LHCN-M2 (cell line): ENCODE data around the gene C22orf15. TPM values are rescaled to one million over a fixed set of nuclear protein-coding genes. Genes with fewer than 3 reads are reported as not detected.
A peak's percentile ranks its signal among the peaks of the same experiment; 100 is the strongest.

Experiments
- DNase-seq: peaks from one replicate; pipeline ENCODE4 v3.0.0-alpha.2; 2012; ENCODE audit warnings: low read depth
- total RNA-seq: library from RNA; depleted of rRNA; stranded (reverse); fragments of >200 nt; gene quantifications from 2 replicates; pipeline ENCODE4 v1.2.3, GENCODE V29; 2014

Gene C22orf15
- total RNA-seq, 1 experiment from 2014 or later, result not detected

DNA sequence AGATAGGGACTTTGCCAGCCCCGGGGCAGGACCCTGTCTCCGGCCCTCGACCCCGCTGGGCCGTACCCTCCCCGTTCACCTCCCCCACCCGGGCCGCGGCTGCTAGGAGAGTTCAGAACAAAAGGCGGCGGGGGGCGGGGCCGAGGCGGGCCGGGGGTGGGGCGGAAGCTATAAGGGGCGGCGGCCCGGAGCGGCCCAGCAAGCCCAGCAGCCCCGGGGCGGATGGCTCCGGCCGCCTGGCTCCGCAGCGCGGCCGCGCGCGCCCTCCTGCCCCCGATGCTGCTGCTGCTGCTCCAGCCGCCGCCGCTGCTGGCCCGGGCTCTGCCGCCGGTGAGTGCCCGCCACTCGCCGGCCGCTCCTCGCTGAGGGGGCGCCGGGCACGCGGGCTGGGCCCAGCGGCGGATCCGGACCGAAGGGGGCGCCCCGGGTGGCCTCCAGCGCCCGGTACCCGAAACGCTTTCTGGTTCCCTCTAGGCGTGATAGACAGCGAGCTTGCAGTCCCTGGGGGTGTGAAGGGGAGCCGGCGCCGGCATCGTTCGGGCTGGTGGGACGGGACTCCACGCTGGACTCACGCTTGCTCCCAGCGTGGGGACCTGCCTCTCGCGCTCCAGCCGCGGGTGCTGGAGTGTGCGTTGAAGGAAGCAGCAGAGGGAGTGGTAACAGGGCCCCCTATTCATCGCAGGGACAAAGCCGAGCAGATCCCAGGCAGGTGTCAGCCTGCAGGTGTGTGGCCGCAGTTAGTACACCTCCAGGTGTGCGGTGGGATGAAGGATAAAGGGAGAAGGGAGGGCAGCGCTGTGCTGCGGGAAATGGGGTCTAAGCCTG lies 10.1 kb downstream of the C22orf15 start, which contains the start of gene MMP11:
Gene MMP11 (plus strand): TSS at position 201 of the 825 bp plus-strand sequence. CDS start 22 bp downstream, at position 223.
- peak; percentile 39 for DNase-seq

GRCh38 chr22:23773483-23774113 lies 10.8 kb downstream of the C22orf15 start:
- DNase-seq, result no peak

DNA sequence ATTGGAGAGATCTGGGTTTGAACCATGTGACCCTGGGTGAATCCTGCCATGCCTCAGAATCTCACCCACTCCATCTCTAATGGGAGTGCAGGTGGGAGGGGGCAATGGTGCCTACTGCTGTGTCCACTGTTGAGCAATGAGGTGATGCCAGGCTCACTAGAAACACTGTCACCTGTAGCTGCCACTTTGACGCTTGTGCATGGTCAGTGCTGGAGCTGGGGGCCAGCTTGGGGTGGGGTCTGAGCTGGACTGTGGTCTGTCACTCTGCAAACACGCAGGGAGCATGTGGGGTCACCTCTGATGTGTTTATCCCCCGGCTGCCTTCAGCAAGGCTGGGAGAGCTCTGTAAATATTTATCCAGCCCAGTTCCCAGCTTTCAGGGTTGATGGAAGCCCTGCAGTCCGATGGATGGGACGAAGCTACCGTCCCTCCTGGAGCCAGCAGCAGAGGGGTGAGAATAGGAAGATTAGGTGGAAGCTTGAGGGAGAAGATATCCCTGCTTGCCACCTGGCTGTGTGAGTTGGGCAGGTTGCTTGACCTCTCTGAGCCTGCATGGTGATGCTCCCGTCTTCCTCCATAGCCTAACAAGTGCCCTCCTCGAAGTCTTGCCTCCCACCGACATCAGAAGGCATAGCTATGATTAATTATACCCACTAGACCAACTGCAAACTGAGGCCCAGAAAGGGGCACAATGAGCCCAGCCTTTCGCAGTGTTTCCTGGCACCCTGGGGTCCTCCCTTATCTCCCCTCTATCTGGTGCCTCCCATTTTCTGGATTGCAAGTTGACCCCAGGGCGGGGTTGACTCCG lies 11.5 kb downstream of the C22orf15 start:
- DNase-seq, result no peak

GRCh38 chr22:23774922-23775436 lies 12.2 kb downstream of the C22orf15 start:
- peak; percentile 50 for DNase-seq

DNA sequence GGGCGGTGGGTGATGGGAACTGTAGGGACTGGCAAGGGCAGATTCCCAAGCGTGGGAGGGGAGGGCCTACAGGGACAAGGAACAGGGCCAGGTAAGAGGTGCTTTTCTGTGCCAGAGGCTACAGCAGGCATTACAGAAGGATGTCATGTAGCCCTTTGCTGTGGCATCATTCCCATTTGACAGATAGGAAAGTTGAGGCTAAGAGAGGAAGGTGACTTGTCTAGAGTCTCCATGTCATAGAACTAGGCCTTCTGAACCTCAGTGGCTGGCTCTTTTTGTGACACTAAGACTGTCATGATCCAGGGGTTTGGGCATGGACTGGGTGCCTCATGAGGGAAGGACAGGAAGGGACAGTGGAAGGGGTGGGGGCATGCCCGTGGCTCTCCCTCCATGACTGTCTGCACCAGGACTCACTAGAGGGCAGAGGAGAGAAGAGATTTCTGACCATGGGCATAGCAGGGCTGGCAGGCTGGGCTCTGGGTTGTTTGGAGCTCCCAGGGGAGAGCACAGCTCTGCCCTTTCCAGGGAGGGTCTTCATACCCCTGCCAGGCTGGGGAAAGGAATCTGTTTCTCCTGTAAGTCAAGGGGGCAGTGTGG lies 13.1 kb downstream of the C22orf15 start:
- DNase-seq, result no peak

- peak; percentile 29 for DNase-seq
These were observed 15.2 kb downstream of the C22orf15 start for GRCh38 chr22:23777776-23778576.

GRCh38 chr22:23778577-23778900 lies 15.7 kb downstream of the C22orf15 start:
- DNase-seq, result no peak

DNA sequence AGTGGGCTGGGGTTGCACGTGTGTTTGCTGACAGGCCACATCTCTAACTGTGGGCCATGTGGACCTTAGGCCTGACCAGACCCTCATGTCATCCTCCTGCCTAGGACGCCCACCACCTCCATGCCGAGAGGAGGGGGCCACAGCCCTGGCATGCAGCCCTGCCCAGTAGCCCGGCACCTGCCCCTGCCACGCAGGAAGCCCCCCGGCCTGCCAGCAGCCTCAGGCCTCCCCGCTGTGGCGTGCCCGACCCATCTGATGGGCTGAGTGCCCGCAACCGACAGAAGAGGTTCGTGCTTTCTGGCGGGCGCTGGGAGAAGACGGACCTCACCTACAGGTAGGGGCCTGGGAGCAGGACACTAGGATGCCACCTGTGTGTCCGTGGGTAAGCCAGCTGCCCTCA lies 16.3 kb downstream of the C22orf15 start:
- no peak for DNase-seq

- no peak for DNase-seq
These were observed 16.9 kb downstream of the C22orf15 start for GRCh38 chr22:23779731-23780130.

DNA sequence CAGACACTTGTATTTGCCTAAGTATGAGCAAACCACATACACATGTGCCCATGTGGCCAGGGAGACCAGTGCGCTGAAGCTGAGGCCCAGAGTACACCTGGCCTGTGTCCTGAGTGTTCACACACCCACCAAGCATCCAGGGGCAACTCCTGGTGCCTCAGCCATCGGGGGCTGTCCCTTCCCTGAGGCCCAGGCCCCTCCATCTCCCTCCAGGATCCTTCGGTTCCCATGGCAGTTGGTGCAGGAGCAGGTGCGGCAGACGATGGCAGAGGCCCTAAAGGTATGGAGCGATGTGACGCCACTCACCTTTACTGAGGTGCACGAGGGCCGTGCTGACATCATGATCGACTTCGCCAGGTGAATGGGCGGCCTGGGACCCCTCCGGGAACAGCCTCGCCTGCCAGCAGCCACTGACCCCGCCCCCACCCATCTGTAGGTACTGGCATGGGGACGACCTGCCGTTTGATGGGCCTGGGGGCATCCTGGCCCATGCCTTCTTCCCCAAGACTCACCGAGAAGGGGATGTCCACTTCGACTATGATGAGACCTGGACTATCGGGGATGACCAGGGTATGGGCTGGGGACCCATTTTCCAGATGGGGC lies 17.5 kb downstream of the C22orf15 start:
- DNase-seq, result no peak

DNA sequence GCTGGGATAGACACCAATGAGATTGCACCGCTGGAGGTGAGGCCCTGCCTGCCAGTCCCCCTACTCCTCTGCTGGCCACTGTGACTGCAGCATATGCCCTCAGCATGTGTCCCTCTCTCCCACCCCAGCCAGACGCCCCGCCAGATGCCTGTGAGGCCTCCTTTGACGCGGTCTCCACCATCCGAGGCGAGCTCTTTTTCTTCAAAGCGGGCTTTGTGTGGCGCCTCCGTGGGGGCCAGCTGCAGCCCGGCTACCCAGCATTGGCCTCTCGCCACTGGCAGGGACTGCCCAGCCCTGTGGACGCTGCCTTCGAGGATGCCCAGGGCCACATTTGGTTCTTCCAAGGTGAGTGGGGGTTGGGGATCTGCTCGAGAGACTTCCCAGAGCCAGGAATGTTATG lies 18.3 kb downstream of the C22orf15 start:
- no peak for DNase-seq

DNA sequence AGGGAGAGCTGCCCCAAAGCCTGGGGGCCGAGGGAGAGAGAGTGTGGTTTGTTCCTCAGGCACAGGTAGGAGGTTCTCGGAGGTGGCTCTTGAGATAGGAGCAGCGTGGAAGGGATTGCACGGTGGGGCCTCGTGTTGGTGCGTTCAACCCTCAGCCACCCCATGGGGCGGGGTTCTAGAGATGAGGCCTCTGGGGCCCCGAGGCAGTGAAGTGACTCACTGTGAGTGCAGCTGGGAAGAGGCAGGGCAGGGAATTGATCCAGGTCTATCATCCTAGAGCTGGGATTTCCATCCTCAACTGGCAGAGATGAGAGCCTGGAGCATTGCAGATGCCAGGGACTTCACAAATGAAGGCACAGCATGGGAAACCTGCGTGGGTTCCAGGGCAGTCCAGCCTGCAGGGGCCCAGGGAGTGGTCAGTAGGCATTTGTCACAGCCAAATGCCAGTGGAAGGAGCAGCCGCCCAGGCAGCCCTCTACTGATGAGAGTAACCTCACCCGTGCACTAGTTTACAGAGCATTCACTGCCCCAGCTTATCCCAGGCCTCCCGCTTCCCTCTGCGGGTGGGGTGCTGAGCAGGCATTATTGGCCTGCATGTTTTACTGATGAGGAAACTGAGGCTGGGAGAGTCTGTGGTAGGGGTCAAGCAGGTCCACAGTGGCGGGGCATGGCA lies 18.9 kb downstream of the C22orf15 start:
- peak; percentile 70 for DNase-seq

DNA sequence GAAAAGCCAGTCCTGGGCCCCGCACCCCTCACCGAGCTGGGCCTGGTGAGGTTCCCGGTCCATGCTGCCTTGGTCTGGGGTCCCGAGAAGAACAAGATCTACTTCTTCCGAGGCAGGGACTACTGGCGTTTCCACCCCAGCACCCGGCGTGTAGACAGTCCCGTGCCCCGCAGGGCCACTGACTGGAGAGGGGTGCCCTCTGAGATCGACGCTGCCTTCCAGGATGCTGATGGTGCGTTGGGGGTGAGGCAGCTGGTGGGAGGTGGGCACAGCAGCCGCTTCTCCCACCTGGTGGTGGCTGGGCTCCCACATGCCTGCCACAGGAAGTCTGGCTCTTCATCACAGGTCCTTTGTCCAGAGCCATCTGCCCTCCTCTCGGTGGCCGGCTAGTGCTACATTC lies 19.5 kb downstream of the C22orf15 start:
- DNase-seq, result no peak

- DNase-seq, result no peak
These were observed 19.9 kb downstream of the C22orf15 start for GRCh38 chr22:23782703-23783102.

DNA sequence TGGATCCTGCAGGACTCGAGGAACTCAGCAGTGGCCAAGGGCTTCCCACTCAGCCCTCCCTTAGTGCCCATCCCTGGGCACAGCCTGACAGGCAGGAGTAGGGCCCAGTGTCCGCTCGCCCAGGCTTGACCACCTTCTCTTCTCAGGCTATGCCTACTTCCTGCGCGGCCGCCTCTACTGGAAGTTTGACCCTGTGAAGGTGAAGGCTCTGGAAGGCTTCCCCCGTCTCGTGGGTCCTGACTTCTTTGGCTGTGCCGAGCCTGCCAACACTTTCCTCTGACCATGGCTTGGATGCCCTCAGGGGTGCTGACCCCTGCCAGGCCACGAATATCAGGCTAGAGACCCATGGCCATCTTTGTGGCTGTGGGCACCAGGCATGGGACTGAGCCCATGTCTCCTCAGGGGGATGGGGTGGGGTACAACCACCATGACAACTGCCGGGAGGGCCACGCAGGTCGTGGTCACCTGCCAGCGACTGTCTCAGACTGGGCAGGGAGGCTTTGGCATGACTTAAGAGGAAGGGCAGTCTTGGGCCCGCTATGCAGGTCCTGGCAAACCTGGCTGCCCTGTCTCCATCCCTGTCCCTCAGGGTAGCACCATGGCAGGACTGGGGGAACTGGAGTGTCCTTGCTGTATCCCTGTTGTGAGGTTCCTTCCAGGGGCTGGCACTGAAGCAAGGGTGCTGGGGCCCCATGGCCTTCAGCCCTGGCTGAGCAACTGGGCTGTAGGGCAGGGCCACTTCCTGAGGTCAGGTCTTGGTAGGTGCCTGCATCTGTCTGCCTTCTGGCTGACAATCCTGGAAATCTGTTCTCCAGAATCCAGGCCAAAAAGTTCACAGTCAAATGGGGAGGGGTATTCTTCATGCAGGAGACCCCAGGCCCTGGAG lies 20.7 kb downstream of the C22orf15 start:
- no peak for DNase-seq

DNA sequence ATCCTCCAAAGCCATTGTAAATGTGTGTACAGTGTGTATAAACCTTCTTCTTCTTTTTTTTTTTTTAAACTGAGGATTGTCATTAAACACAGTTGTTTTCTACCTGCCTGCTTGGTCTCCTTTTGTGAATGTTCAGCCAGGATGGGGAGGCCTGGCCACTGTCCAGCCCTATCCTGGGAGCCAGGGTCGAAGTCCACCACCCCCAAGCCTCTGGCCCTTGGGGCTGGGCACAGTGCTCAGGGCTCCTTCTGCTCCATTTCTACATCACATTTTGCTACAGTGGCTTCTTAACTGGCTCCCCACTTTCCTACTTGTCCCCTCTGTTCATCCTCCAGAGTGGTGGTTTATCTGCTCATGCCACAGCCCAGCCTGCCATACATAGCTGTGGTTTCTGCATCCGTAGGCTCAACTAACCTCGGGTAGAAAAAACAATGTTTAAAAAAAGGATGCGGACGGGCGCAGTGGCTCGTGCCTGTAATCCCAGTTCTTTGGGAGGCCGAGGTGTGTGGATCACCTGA lies 21.5 kb downstream of the C22orf15 start:
- peak; percentile 82 for DNase-seq

- no peak for DNase-seq
These were observed 23.5 kb downstream of the C22orf15 start for GRCh38 chr22:23786261-23786710.
